H1 (cell line): ENCODE data around the gene RAB11A. TPM values are rescaled to one million over a fixed set of nuclear protein-coding genes. Genes with fewer than 3 reads are reported as not detected.
A peak's percentile ranks its signal among the peaks of the same experiment; 100 is the strongest.

Experiments used
- CTCF ChIA-PET: fragments of 300-600 bp; sonication (Branson Sonifier 250); formaldehyde crosslinking; loops from one replicate; lab custom pipeline; 2021; ENCODE audit not compliant: partially characterized antibody; lab: Charles Lee
- POLR2A ChIA-PET: fragments of 300-600 bp; sonication (Branson Sonifier 250); formaldehyde crosslinking; loops from one replicate; lab custom pipeline; 2021; ENCODE audit warnings: inconsistent platforms; ENCODE audit not compliant: partially characterized antibody; lab: Charles Lee
- DNase-seq, 2 experiments: peaks; one replicate each; pipeline versions ENCODE4 v3.0.0 to v3.0.0-alpha.2; 2010 to 2022; ENCODE audit warnings: low spot score in 2 of 2, low read depth in 1 of 2, mixed read lengths in 1 of 2
- FAIRE-seq: peaks from 2 replicates; lab custom pipeline; 2011; peaks lifted over from hg19 to GRCh38; lab: Jason Lieb, UNC
- H2AFZ ChIP-seq: 2 replicates; pipeline ENCODE4 v1.8.1; 2012; ENCODE audit warnings: low read length, inconsistent platforms
- H2AK5ac ChIP-seq: 2 replicates; pipeline ENCODE4 v1.6.1; 2013; ENCODE audit warnings: low read depth, low read length
- H2BK120ac ChIP-seq: replicated peaks from 2 replicates; pipeline ENCODE3; 2013; ENCODE audit warnings: low read depth, low read length, inconsistent platforms
- H2BK12ac ChIP-seq: 2 replicates; pipeline ENCODE4 v1.6.1; 2013; ENCODE audit warnings: low read depth, low read length
- H2BK15ac ChIP-seq: 2 replicates; pipeline ENCODE4 v1.6.1; 2013; ENCODE audit warnings: low read length
- H2BK20ac ChIP-seq: 2 replicates; pipeline ENCODE4 v1.6.1; 2013; ENCODE audit warnings: low read length
- H2BK5ac ChIP-seq: 2 replicates; pipeline ENCODE4 v1.6.1; 2013; ENCODE audit warnings: low read depth, low read length
- H3K14ac ChIP-seq: 2 replicates; pipeline ENCODE4 v1.6.1; 2013; ENCODE audit warnings: inconsistent platforms; ENCODE audit not compliant: insufficient read length
- H3K18ac ChIP-seq: 2 replicates; pipeline ENCODE4 v1.6.1; 2013; ENCODE audit warnings: low read length; ENCODE audit errors: extremely low read depth
- H3K23ac ChIP-seq: 2 replicates; pipeline ENCODE4 v1.6.1; 2013; ENCODE audit warnings: inconsistent platforms; ENCODE audit not compliant: insufficient read length
- H3K23me2 ChIP-seq: 2 replicates; pipeline ENCODE4 v1.6.1; 2013; ENCODE audit warnings: low read depth, low read length
- H3K27ac ChIP-seq: 2 replicates; pipeline ENCODE4 v1.6.1; 2011; ENCODE audit warnings: low read depth, low read length, inconsistent platforms
- H3K27me3 ChIP-seq, 4 experiments: replicated peaks in 1 of 4; 1 replicate in 1 of 4; 2 replicates in 3 of 4; pipeline versions ENCODE4 v1.6.1 to v1.8.1; 2011 to 2013; ENCODE audit warnings: low read length in 3 of 4, mild to moderate bottlenecking in 3 of 4, inconsistent platforms in 2 of 4, mixed read lengths in 2 of 4, moderate library complexity in 1 of 4; ENCODE audit not compliant: control insufficient read depth in 3 of 4, insufficient read depth in 3 of 4; ENCODE audit errors: extremely low read depth in 1 of 4
- H3K36me3 ChIP-seq, 4 experiments: 2 replicates each; pipeline versions ENCODE4 v1.6.1 to v1.8.1; 2011 to 2013; ENCODE audit warnings: mild to moderate bottlenecking in 4 of 4, low read length in 3 of 4, moderate library complexity in 2 of 4, control low read depth in 1 of 4, inconsistent platforms in 1 of 4; ENCODE audit not compliant: insufficient read depth in 4 of 4, control insufficient read depth in 2 of 4
- H3K4ac ChIP-seq: replicated peaks from 2 replicates; pipeline ENCODE3; 2013; ENCODE audit warnings: low read length, low read depth, mixed read lengths, inconsistent platforms; ENCODE audit not compliant: insufficient read length
- H3K4me1 ChIP-seq, 4 experiments: replicated peaks in 1 of 4; 1 replicate in 1 of 4; 2 replicates in 3 of 4; pipeline versions ENCODE4 v1.6.1 to v1.8.1; 2011 to 2013; ENCODE audit warnings: low read length in 3 of 4, inconsistent platforms in 2 of 4, mixed read lengths in 1 of 4; ENCODE audit not compliant: insufficient read depth in 4 of 4, control insufficient read depth in 3 of 4
- H3K4me2 ChIP-seq, 2 experiments: 2 replicates each; pipeline versions ENCODE4 v1.6.1 to v1.8.1; 2011 to 2013; ENCODE audit warnings: low read depth in 2 of 2, low read length in 2 of 2, control low read depth in 1 of 2, inconsistent platforms in 1 of 2, mild to moderate bottlenecking in 1 of 2; ENCODE audit not compliant: insufficient read depth in 1 of 2
- H3K4me3 ChIP-seq, 4 experiments: fragments of 200-600, 300-600 bp in 1 of 4; sonication (generic), shearing (Covaris generic), sonication (Bioruptor Twin) in 1 of 4; 2 replicates each; pipeline versions ENCODE4 v1.5.1 to v1.8.1; 2011 to 2016; ENCODE audit warnings: low read length in 4 of 4, low read depth in 3 of 4, control low read depth in 2 of 4, inconsistent platforms in 2 of 4, mild to moderate bottlenecking in 2 of 4, mixed read lengths in 1 of 4, moderate library complexity in 1 of 4; ENCODE audit not compliant: insufficient read depth in 2 of 4; ENCODE audit errors: extremely low read depth in 1 of 4
- H3K56ac ChIP-seq: replicated peaks from 2 replicates; pipeline ENCODE3; 2013; ENCODE audit warnings: low read depth, mild to moderate bottlenecking, mixed read lengths, low read length, inconsistent platforms; ENCODE audit not compliant: insufficient read length
- H3K79me1 ChIP-seq: 2 replicates; pipeline ENCODE4 v1.6.1; 2013; ENCODE audit warnings: low read depth, low read length, control low read depth
- H3K79me2 ChIP-seq, 2 experiments: 2 replicates each; pipeline versions ENCODE4 v1.6.1 to v1.8.1; 2012 to 2013; ENCODE audit warnings: low read length in 2 of 2, mild to moderate bottlenecking in 2 of 2, inconsistent platforms in 1 of 2; ENCODE audit not compliant: insufficient read depth in 2 of 2, control insufficient read depth in 1 of 2
- H3K9ac ChIP-seq, 4 experiments: replicated peaks in 1 of 4; 1 replicate in 1 of 4; 2 replicates in 3 of 4; pipeline versions ENCODE4 v1.6.1 to v1.8.1; 2011 to 2013; ENCODE audit warnings: low read depth in 3 of 4, low read length in 3 of 4, control low read depth in 2 of 4, mild to moderate bottlenecking in 2 of 4, moderate library complexity in 2 of 4, inconsistent platforms in 1 of 4; ENCODE audit errors: extremely low read depth in 1 of 4
- H3K9me3 ChIP-seq, 2 experiments: 2 replicates each; pipeline versions ENCODE4 v1.6.1 to v1.8.1; 2012 to 2013; ENCODE audit warnings: mild to moderate bottlenecking in 2 of 2, moderate library complexity in 2 of 2, control low read depth in 1 of 2, inconsistent platforms in 1 of 2, low read depth in 1 of 2, low read length in 1 of 2, mixed read lengths in 1 of 2; ENCODE audit not compliant: insufficient read depth in 2 of 2
- H4K20me1 ChIP-seq, 2 experiments: replicated peaks in 1 of 2; 2 replicates each; pipeline versions ENCODE3 to v1.8.1; 2011 to 2013; ENCODE audit warnings: inconsistent platforms in 2 of 2, low read length in 2 of 2, mild to moderate bottlenecking in 1 of 2; ENCODE audit not compliant: insufficient read depth in 2 of 2, control insufficient read depth in 1 of 2
- H4K5ac ChIP-seq: 2 replicates; pipeline ENCODE4 v1.6.1; 2013; ENCODE audit warnings: low read length, low read depth, mixed read lengths, inconsistent platforms; ENCODE audit not compliant: insufficient read length
- H4K8ac ChIP-seq: 2 replicates; pipeline ENCODE4 v1.8.0; 2013; ENCODE audit warnings: mild to moderate bottlenecking, moderate library complexity, low read length, inconsistent platforms; ENCODE audit not compliant: insufficient read depth; ENCODE audit errors: extremely low read depth
- H4K91ac ChIP-seq: replicated peaks from 2 replicates; pipeline ENCODE3; 2013; ENCODE audit warnings: low read length, mixed read lengths, inconsistent platforms; ENCODE audit not compliant: insufficient read length
- BCL11A ChIP-seq, 2 experiments: IDR thresholded peaks; one replicate each; pipeline ENCODE4 v1.6.1; 2011; ENCODE audit warnings: low read depth in 2 of 2, low read length in 2 of 2, mild to moderate bottlenecking in 2 of 2
- CHD1 ChIP-seq: IDR thresholded peaks from 2 replicates; pipeline ENCODE4 v1.6.1; 2012; ENCODE audit warnings: low read depth, low read length, improper control_type of control experiment
- CTBP2 ChIP-seq: IDR thresholded peaks from 2 replicates; pipeline ENCODE4 v1.7.0; 2011; ENCODE audit warnings: borderline replicate concordance, mild to moderate bottlenecking, moderate library complexity, mixed read lengths, low read length; ENCODE audit not compliant: insufficient read depth, insufficient read length
- HDAC2 ChIP-seq, 2 experiments: fragments of 300-600 bp in 1 of 2; sonication (generic) in 1 of 2; IDR thresholded peaks; 2 replicates each; pipeline ENCODE4 v1.6.1; 2011 to 2012; ENCODE audit warnings: low read depth in 2 of 2, low read length in 2 of 2, mild to moderate bottlenecking in 2 of 2, moderate library complexity in 2 of 2, borderline replicate concordance in 1 of 2, inconsistent platforms in 1 of 2
- PHF8 ChIP-seq: fragments of 200-600 bp; sonication (generic); conservative IDR thresholded peaks from 2 replicates; pipeline ENCODE4 v1.7.1; 2012; ENCODE audit warnings: low read depth, mild to moderate bottlenecking, inconsistent platforms, low read length, moderate library complexity
- POLR2AphosphoS5 ChIP-seq: IDR thresholded peaks from 2 replicates; pipeline ENCODE4 v1.6.1; 2011; ENCODE audit warnings: low read depth, low read length
- POU5F1 ChIP-seq: IDR thresholded peaks from 2 replicates; pipeline ENCODE4 v1.6.1; 2011; ENCODE audit warnings: low read depth, mild to moderate bottlenecking, low read length, moderate library complexity
- RFX5 ChIP-seq: IDR thresholded peaks from 2 replicates; pipeline ENCODE4 v1.6.1; 2011; ENCODE audit warnings: low read depth, low read length, improper control_type of control experiment, borderline replicate concordance
- SRF ChIP-seq: IDR thresholded peaks from 2 replicates; pipeline ENCODE4 v1.6.1; 2011; ENCODE audit warnings: mild to moderate bottlenecking, low read depth, low read length, moderate library complexity
- SUZ12 ChIP-seq: fragments of 200-600 bp; sonication (generic); IDR thresholded peaks from 2 replicates; pipeline ENCODE4 v1.6.1; 2012; ENCODE audit warnings: mild to moderate bottlenecking, inconsistent platforms, low read length, moderate library complexity, mixed read lengths
- TCF12 ChIP-seq: IDR thresholded peaks from 2 replicates; pipeline ENCODE4 v1.6.1; 2011; ENCODE audit warnings: low read depth, mild to moderate bottlenecking, low read length
- WGBS, 2 experiments: shearing (Covaris generic) in 1 of 2; methylation state at CpG; one replicate each; pipeline versions ENCODE4 v1.1.6 to v1.1.7; 2013 to 2015; ENCODE audit warnings: low lambda C conversion rate in 2 of 2, mixed read lengths in 2 of 2, inconsistent platforms in 1 of 2, low coverage in 1 of 2, missing lambda C conversion rate in 1 of 2; ENCODE audit not compliant: insufficient replicate concordance in 2 of 2, insufficient coverage in 1 of 2, insufficient read length in 1 of 2; ENCODE audit errors: extremely low coverage in 1 of 2, missing lambda C conversion rate in 1 of 2; 5-methylcytosine and 5-hydroxymethylcytosine counted together
- polyA plus RNA-seq, 7 experiments: library from polyadenylated mRNA; depleted of rRNA in 3 of 7; stranded (reverse) in 5 of 7; unstranded in 2 of 7; fragments of >200 nt in 5 of 7; fragments of 200-250 nt in 2 of 7; gene quantifications; 1 replicate in 5 of 7; 2 replicates in 1 of 7; 4 replicates in 1 of 7; pipeline versions ENCODE4 v1.2.1 to v1.2.3, GENCODE V29; 2011 to 2013; ENCODE audit warnings: missing spikeins in 2 of 7, mixed read lengths in 2 of 7
- total RNA-seq: library from RNA; stranded (reverse); fragmentation: NEBNext Ultra II Directional; extraction: Animal tissue kit (Norgen Biotek cat#: 25700); gene quantifications from 2 replicates; pipeline ENCODE4 v1.2.1, GENCODE V29; 2021
- TF ChIP-seq, protein P1 (sequence below): IDR thresholded peaks from 2 replicates; pipeline ENCODE4 v1.6.1; 2012; ENCODE audit warnings: low read length, inconsistent platforms

RAB11A gene
- total and polyA plus RNA-seq, 2 of the 8 experiments (the other 6 are each of a cell fraction or from before 2014, with no cell fraction given): 211 to 254 TPM

DNA sequence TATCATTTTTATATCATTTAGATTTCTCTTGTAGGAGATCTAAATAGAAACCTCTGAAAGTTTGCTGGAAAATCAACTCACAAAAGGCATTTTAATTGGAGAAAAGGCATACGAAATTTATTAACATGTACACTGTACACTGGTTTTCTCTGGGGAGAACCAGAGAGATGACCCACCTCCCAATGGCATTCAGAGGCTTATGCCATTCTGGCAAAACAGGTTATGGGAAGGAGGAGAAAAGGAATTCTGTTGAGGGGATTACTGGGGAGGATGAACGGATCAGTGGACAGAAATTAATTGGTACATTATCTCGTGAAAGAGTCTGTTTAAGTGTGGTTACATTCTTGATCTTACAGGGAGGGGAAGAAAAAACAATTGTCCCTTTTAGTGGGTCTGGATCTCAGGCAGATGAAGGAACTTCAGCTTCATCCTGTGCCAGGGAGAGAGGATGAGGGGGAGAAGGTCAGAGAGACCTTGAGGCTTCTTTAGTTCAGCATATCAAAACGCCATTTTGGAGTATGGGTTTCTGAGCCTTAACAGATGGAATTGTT lies 16.5 kb downstream of the RAB11A start:
- no peak overlapping the region for H2AK5ac ChIP-seq
- no peaks in the 10 kb centered on the region for H3K27me3 ChIP-seq
- peaks cover 3 to 45% (median 18%) of the 10 kb centered on the region in 4 experiments; a peak in 7 of 8 replicates for H3K36me3 ChIP-seq
- no peak overlapping the region for H2BK5ac ChIP-seq
- H4K5ac ChIP-seq: no peak overlapping the region
- no peak overlapping the region for H3K56ac ChIP-seq
- H4K91ac ChIP-seq: no peak overlapping the region
- H3K4me3 ChIP-seq: no peak overlapping the region
- no peak overlapping the region for H2BK120ac ChIP-seq
- no peak overlapping the region for H4K8ac ChIP-seq
- no peak overlapping the region for H3K4me2 ChIP-seq
- H3K9ac ChIP-seq: no peak overlapping the region
- H3K27ac ChIP-seq: no peak overlapping the region
- no peak overlapping the region for H2AFZ ChIP-seq
- no peaks in the 10 kb centered on the region for H3K4me1 ChIP-seq
- no peak overlapping the region for H3K23ac ChIP-seq
- H3K79me2 ChIP-seq: no peaks in the 10 kb centered on the region
- ChIA-PET CTCF (interaction anchor here (1.0 kb wide), 1 partner anchor 248 kb away, joined by 3 read pairs; no protein-coding TSS in a partner anchor), POLR2A (no interaction called here)
- no peaks in the 10 kb centered on the region for H3K23me2 ChIP-seq
- H4K20me1 ChIP-seq: peaks cover 1 to 2% of the 10 kb centered on the region in 2 experiments
- 87% methylated on average over 4 of the region's 4 CpGs; no CpG with 5 or more reads in 1 of the 2 experiments for WGBS, 2 experiments
- H3K79me1 ChIP-seq: peaks cover 3% of the 10 kb centered on the region; the same call in 1 of the 2 replicates
- no peak overlapping the region for H2BK20ac ChIP-seq
- H2BK12ac ChIP-seq: no peak overlapping the region
- H3K14ac ChIP-seq: no peak overlapping the region
- H3K4ac ChIP-seq: no peak overlapping the region
- FAIRE-seq (peak; percentile 39), DNase-seq (no peak)
- no peaks in the 10 kb centered on the region for H3K9me3 ChIP-seq
- no peak overlapping the region for H3K18ac ChIP-seq
- H2BK15ac ChIP-seq: no peak overlapping the region
- TF ChIP-seq POU5F1: no peak
- no peak for TF ChIP-seq SRF
- TF ChIP-seq, protein P1, sequence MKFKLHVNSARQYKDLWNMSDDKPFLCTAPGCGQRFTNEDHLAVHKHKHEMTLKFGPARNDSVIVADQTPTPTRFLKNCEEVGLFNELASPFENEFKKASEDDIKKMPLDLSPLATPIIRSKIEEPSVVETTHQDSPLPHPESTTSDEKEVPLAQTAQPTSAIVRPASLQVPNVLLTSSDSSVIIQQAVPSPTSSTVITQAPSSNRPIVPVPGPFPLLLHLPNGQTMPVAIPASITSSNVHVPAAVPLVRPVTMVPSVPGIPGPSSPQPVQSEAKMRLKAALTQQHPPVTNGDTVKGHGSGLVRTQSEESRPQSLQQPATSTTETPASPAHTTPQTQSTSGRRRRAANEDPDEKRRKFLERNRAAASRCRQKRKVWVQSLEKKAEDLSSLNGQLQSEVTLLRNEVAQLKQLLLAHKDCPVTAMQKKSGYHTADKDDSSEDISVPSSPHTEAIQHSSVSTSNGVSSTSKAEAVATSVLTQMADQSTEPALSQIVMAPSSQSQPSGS: no peak
- TF ChIP-seq POLR2AphosphoS5: no peak
- no peak for TF ChIP-seq SUZ12
- no peak for TF ChIP-seq PHF8
- no peak for TF ChIP-seq TCF12
- TF ChIP-seq HDAC2 (IDR thresholded peaks at IDR 0.05; ENCODE audit: borderline replicate concordance in 1 of 2, low read depth in 2 of 2, low read length in 2 of 2): no peak
- TF ChIP-seq CHD1: no peak
- no peak for TF ChIP-seq BCL11A (IDR thresholded peaks at IDR 0.05; ENCODE audit: low read depth in 2 of 2, low read length in 2 of 2)
- no peak for TF ChIP-seq CTBP2
- TF ChIP-seq RFX5: no peak
